Esophagus squamous epithelium (tissue), 4 donors: ENCODE data around the gene CCDC93.

ENCODE experiments used
- POLR2A ChIP-seq, 4 donors: fragments of 450-650 bp; IDR thresholded peaks; one replicate each; pipeline ENCODE4 v1.6.1; 2017; ENCODE audit warnings: antibody characterized with exemption in 4 of 4, mild to moderate bottlenecking in 4 of 4, moderate library complexity in 3 of 4
- TF ChIP-seq, protein P1 (sequence below), 6 experiments: fragments of 450-650 bp in 4 of 6; fragments of 200-600 bp in 2 of 6; sonication (generic) in 2 of 6; IDR thresholded peaks; one replicate each; pipeline ENCODE4 v1.5.1; 2016 to 2019; ENCODE audit warnings: antibody characterized with exemption in 6 of 6, mild to moderate bottlenecking in 4 of 6, moderate library complexity in 4 of 6

DNA sequence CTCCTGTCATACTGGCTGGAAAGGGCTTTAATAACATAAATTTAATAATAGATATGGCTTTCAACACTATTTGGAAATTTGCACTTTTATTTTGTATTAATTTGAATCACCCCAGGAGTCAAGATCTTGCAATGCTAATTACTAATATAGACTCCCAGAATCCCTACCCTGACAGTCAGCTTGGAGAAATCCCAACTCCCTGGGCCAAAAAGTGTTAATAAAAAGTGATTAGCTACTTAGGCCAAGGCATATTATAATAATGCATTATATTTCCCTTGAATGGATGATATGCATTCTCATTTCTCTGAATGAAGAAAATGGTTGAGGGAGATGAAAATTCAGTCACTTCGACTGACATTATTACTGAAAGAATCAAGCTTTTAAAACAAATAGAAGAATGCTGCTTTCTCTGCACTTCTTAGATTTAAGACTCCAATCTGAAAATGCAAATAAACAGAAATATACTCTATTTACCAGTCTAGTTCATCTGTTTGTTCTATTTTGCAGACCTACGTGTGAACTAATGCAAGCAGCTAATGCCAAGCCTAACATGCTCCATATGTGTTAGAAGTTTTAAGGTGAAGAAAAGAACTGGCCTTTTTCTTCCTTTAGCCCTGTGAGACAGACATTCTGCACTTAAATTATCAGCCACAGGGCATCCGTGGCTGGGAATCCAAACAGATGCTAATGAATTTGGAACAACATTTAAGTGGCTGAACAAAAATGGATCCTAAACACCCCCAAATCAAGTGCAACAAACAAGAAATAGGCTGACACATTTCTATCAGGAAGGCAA, 40.5 kb upstream of the CCDC93 start:
- TF ChIP-seq, protein P1, sequence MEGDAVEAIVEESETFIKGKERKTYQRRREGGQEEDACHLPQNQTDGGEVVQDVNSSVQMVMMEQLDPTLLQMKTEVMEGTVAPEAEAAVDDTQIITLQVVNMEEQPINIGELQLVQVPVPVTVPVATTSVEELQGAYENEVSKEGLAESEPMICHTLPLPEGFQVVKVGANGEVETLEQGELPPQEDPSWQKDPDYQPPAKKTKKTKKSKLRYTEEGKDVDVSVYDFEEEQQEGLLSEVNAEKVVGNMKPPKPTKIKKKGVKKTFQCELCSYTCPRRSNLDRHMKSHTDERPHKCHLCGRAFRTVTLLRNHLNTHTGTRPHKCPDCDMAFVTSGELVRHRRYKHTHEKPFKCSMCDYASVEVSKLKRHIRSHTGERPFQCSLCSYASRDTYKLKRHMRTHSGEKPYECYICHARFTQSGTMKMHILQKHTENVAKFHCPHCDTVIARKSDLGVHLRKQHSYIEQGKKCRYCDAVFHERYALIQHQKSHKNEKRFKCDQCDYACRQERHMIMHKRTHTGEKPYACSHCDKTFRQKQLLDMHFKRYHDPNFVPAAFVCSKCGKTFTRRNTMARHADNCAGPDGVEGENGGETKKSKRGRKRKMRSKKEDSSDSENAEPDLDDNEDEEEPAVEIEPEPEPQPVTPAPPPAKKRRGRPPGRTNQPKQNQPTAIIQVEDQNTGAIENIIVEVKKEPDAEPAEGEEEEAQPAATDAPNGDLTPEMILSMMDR (IDR thresholded peaks at IDR 0.05) = no peak
- no peak for TF ChIP-seq POLR2A (IDR thresholded peaks at IDR 0.05)
